GM18870 (cell line): ENCODE results near the gene METAP1.
"Not testable (repeated sequence)": the region's sequence is repeated elsewhere in the genome, so short reads cannot be mapped to it uniquely, and the experiment has no call there.

Source experiments
- ATAC-seq: cut with Tn5 transposase; IDR thresholded peaks from one replicate; pipeline ENCODE4 v1.9.1; 2021; ENCODE audit warnings: moderate library complexity; ENCODE audit not compliant: unreplicated experiment

The METAP1 gene

DNA sequence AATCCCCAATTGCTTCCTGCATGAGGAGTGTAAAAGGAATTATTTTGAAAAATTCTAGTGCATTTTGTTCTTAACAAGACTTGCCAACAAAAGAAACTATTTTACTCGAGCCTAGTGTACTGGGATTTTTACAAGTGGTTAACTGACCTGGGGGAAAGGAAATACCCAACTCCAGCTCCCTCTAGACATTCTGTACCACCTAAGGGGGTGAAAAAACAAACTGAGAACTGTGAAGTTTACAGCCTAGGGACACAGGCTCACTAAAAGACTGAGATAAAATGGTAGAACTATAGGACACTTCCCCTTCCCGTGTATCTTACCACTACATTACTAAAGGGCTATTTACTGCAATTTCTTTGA is 95.7 kb downstream of the METAP1 start:
- ATAC-seq, result no peak

DNA sequence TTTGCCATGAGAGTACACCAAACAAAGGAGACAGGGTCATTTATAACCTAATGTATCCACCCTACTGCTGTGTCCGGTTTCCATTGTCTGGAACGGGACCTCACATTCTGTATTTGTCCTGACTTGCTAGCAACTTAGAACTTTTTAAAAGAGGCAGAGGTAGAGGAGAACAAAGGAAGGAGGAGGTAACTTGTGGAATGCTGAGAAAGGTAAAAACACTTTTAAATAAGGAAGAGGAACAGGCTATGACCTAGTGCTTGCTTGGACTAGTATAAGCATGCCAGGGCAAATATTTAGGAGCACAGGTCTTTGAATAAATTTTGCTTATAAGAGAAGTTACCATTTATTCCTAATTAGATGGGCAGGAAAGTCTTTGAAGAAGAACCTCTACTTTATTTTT is 96.3 kb downstream of the METAP1 start:
- ATAC-seq, result not testable (repeated sequence)

GRCh38 chr4:99099311-99099710 is 103.8 kb downstream of the METAP1 start:
- ATAC-seq, result no peak

DNA sequence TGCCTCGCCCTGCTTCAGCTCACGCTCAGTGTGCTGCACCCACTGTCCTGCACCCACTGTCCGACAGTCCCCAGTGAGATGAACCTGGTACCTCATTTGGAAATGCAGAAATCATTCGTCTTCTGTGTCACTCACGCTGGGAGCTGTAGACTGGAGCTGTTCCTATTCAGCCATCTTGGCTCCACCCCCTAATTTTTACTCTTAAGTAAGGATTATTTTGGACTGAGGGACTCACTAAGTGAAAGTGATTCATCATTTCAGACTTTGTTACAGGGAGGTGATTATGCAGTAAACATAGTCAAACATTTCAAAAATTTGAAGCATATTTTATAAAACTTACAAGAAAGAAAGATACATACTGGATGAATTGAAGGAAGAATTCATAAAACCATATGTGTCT is 104.3 kb downstream of the METAP1 start:
- ATAC-seq, result not testable (repeated sequence)

DNA sequence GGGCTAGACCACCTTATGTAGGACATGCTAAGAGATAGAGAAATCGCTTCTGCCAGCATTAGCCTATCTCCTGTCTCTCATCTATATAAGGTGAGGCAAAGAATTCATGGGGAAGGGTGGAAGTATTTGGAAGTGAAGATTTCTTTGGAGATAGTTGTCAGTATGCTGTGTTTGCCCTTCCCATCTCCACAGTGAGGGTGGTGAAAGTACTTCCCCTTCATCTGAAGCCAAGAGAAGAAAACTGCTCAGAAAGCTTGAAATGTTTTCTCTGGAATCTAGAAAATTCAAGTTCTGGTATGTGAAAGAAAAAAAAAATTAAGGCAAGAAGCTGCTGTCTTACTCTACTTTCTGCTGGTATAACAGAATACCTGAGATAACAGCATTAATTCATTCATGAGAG is 105.4 kb downstream of the METAP1 start:
- no peak for ATAC-seq

DNA sequence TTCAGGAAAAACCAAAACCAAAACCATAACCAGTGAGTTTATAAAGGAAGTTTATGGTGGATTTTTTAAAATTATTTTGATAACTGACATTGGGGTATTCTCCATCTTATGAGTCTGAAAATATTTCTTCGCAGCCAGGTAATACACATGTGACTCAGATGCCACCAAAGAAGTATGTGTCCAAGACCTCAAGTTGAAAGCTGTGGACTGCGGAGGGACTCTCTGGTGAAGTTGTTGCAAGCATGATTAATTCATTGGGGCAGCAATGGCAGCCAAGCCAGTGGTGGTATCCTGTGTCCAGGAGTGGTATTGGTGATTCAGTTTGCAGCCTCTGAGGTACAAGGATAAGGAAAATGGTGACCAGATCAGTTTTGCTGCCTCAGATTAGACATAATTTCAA is 107.1 kb downstream of the METAP1 start:
- ATAC-seq, result no peak

DNA sequence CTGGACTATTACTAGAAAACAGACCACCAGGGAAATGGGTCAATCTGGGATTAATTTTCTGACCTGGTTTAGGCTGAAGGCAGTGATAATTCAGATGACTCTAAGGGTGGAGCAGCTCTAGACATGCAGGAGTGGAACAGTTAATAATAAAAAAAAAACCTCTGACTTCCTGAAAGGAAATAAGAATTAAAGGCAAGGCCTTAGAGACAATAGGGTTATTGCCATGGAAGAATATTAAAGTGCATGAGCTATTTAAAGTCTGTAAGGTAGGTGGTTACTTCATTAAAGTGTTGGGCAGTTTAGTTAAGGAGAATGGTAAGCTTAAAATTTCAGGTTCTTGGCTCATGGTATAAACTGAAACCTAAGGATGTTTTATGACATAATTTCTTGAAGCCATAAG is 107.6 kb downstream of the METAP1 start:
- ATAC-seq, result no peak

DNA sequence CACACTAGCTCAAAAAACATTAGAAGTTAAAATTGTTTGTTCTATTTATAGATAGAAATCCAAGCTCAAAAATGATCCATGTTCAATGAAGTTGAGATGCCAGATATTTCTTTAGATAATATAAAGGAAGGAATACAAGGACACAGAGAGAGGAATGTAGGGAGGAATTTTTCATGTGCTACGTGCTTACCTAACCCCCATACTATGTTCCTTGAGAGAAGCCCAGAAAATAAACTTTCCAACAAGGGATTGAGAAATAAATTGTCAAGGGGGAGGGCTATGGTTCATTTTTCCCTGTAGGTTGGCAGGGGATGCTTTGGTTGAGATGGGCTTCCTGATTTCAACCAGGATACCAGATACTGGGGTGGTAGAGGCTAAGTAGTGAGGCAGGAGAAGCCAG is 108.6 kb downstream of the METAP1 start:
- no peak for ATAC-seq

DNA sequence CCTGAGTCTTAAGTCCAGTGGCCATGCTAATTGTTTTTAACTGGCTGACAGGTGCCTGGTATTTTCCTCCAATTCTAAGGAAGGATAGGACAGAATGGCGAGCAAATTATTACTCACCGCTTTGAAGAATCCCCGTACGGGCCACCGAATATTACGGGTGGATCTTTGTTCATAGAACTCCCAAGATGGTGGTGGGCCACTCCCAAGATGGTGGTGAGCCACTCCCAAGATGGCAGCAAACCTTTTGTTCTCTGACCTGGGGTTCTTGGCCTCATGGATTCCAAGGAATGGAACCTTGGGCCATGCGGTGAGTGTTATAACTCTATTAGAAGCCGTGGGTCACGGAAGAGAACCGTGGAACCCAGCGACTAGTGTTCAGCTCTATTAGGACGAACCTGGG is 113.8 kb downstream of the METAP1 start:
- ATAC-seq, result not testable (repeated sequence)
